ENCODE results near the gene TBC1D22A.
"Not testable (repeated sequence)": the region's sequence is repeated elsewhere in the genome, so short reads cannot be mapped to it uniquely, and the experiment has no call there.

TBC1D22A gene

DNA sequence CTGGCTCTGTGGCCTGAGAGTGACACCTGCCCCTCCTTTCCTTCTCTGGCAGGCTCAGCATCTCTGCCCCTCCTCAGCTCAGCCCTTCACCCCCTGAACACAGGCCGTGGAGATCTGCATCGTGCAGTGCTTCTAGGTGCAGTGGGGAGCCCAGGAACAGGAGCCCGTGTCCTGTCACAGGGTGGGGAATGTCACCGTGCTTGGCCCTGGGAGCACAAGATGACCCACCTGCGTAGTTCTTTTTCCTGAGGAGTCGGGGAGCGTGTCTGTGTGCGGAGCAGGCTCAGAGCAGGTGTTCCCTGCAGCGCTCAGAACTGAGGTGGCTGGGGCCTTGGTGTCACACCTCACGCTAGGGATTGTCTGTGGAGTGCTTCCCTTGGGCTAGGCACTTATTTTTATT, 10.6 kb downstream of the TBC1D22A start:
- DNase-seq (ENCODE audit: low read depth in 2 of 2), result no peak

DNA sequence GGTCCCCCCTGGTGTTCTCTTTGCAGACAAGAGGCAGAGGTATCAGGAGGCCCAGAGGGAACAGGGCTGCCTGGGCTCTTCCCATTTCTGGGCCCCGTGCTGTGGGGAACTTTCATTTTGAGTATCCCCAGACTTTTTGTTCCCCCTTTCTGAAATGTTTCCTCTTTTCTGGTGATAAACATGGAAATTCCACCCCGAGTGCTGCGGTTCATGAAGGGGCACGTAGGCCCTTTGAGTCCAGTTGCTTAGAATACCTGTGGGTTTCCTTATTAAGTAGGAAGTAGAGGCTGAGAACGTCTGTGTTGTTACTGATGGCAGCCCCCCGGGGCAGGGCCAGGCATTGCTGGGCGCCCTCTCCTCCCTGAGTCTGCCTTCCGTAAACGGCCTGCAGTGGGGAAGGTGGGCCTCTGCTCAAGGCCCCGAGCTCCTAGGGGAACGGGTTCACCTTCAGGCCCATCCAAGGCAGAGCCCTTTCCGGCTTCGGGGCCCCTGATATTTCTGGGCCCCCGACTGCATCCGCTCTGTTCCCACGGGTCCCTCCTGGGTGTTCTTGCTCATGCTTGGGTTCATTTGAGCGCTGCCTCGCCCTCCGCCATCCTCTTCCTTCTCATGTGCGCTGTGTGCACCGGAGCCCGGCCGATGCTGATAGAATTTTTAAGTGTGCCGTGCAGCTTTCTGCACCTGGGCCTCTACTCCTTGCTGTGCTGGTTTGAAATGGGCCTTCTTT, 12.0 kb downstream of the TBC1D22A start:
- no peak for DNase-seq (ENCODE audit: low read depth in 2 of 2)

DNA sequence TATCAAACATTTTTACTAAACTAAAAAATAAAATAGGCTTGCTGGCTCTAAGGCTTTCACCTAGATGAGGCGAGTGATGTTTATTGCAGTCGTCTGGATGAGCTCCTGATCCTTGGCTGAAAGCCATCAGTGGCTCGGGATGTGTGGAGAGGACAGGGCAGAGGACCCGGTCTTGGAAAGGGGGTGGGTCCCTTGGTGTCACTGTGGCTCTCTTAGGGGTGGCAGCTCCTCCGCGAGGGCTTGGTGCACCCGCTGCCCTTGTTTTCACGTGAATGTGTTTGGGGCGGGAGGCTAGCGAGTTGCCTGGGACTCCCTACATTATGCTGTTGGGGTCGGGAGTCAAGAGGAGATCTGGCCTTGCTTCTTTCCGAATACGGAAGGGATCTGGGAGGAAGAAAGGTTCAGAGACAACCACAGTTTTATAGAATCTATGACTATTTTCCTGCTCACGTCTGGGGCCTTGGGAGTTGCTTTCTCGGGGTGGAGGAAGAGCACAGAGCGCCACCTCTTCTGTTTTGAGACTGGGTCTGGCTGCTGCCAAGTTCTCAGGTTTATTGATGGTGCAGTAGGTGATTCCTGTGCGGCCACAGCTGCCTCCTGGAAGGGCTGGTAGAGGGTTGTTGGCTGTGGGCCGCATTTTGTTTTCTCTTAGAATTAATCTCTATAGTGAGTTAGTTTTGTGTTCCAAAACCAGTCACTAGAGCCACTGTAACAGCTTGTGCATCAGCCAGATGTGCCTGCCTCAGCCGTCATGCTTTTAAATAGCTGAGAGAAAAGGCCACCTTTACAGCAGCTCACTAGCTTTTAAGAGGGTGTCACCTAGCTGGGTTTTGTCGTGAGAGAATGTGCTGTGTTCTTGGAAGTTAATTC, 12.8 kb downstream of the TBC1D22A start:
- no peak for DNase-seq (ENCODE audit: low read depth in 2 of 2)

DNA sequence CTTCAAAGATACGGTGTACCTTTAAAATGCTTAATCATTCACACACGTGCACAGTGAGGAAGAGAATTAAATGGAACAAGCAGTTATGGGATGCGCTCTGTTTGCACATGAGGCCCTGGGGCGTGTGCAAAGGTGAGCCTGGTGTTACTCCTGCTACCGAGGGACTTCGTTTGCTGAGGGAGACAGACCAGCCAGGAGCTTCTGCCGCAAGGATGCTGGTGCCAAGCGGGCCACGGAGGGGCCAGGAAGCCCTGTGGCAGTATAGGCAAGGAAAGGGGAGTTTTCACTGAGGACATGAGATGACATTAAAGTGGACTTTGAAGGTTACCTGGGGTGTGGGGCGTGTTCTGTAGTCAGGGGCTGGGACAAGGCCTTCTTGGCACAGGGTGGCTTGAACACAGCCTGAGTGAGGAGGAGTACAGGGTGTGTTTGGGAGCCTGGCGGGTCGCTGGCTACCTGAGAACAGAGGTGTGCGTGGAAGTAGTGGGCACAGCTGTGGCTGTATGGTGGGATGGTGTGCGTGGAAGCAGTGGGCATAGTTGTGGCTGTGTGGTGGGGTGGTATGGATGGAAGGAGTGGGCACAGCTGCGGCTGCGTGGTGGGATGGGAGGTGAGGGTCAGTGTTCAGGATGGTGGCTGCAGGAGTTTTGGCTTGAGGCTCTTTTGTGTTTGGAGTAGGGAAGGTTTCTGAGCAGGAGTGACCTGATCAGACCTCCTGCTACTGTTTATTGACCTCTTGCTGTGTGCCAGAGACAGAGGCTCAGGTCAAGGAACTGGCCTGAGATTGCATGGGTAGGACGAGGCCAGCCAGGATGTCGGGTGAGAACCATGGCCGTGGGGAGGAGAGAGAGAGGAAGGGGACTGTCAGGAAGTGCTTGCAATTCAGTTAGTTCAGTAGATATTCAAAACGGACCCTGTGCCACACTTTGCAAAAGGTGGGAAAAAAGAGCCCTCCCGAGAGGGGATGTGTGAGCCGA, 13.7 kb downstream of the TBC1D22A start:
- DNase-seq (ENCODE audit: low read depth in 2 of 2), result no peak

DNA sequence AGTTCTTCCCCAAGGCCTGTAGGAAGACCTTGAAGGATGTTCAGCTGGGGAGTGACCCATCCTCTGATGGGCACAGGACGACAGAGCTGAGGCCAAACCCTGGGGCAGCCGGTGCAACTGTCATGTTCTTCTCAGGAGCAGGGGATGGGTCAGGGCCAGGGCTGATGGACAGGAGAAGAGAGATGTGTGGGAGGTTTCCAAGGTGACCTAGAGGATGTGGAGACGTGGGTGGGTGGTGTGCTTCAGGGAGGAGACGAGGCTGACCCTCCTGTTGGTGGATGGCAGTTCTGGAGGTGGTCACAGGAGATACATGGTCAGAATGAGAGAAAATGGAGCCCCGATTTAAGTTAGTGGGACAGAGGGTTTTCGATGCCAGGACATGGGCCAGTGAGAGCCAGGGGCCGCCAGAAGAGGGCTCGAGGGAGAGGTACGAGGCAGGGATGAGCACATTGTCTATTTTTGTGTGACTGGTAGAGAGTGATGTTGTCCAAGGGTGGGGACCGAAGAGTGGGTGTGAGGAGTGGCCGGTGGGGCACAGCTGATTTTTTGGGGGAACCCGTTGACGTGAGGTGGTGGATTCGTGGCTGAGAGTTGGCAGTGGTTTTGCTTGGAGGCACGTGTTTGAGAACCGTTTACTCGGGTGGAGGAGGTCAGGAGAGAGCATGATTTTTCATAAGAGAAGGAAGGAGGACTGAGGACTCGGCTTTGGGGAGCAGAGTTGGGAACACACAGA, 14.6 kb downstream of the TBC1D22A start:
- no peak for DNase-seq (ENCODE audit: low read depth in 2 of 2)

DNA sequence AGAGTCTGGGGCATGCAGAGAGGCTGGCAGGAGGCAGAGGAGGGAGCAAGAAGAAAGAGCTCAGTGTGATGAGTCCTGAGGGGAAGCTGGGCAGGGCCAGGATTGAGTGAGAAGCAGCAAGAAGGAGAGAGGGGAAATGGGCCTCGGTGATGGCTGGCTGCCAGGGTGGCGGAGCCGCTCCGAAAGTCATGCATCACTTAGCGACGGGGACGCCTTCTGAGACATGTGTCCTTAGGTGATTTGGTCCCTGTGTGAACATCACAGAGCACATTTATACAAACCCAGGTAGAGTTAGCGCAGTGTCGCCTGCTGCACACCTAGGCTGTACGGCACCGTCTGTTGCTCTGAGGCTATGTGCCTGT, 15.1 kb downstream of the TBC1D22A start:
- DNase-seq (ENCODE audit: low read depth in 2 of 2), result no peak

DNA sequence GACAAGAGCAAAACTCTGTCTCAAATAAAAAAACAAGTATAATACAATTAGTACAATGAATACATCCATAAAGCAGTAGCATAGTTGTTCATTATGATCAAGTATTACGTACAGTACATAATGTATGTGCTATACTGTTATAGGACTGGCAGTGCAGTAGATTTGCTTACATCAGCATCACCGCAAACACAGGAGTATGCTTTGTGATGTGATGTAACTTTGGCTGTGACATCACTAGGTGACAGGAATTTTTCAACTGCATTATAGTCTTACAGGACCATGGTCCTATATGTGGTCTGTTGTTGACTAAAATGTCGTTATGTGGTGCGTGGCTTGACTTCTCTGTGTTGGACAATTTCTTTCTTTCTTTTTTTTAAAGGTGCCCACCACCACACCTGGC, 16.6 kb downstream of the TBC1D22A start:
- no peak for DNase-seq (ENCODE audit: low read depth in 2 of 2)

DNA sequence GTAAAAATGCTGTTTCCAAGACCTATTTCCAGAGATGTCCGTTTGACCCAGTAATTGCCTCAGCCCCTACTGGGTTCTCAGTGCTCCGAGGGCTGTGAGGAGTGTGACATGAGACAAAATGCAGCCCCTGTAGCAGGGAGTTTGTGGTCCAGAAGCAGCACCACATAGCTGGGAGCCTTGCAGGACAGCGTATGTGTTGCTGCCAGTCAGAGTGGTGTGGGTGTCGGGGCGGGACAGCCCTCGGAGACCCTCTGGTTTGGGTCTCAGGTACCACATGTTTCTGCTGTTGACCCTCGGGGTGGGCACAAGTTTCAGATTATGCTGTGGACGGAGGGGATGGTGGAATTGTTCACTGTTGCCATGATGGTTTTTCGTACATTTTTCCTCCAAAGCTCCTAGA, 17.2 kb downstream of the TBC1D22A start:
- DNase-seq (ENCODE audit: low read depth in 2 of 2), result no peak

DNA sequence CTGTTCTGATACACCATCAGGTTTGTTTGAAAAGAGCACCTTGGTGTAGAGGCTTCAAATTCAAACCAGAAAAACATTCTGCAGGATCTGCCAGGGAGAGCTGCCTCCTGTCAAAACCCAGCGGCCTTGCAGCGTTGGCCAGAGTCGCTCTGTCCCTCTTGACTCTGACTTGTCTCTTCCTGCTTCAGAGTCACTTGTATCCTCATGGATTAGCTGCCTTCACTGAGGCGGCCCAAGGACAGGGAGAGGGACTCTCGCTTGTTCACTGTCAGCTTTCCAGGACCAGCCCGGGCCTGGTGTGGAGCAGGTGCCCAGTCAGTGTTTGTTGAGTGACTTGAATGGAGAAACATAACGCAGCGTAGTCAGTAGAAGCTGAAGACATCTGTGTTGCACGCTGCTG, 18.0 kb downstream of the TBC1D22A start:
- no peak for DNase-seq (ENCODE audit: low read depth in 2 of 2)

DNA sequence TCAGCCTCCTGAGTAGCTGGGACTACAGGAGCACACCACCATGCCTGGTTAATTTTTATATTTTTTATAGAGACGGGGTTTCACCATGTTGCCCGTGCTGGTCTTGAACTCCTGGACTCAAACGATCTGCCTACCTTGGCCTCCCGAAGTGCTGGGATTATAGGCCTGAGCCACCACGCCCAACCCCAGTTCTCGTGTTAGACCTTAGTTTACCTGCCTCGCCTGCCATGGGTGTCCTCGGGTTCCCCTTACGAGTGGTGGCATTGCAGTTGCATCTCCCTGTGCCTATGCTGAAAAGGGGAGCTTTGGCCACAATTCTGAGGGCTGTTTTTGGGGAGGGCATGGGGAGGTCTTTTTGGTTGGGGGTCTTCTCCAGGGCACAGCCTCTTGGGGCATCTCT, 18.8 kb downstream of the TBC1D22A start:
- DNase-seq (ENCODE audit: low read depth in 2 of 2), result no peak

DNA sequence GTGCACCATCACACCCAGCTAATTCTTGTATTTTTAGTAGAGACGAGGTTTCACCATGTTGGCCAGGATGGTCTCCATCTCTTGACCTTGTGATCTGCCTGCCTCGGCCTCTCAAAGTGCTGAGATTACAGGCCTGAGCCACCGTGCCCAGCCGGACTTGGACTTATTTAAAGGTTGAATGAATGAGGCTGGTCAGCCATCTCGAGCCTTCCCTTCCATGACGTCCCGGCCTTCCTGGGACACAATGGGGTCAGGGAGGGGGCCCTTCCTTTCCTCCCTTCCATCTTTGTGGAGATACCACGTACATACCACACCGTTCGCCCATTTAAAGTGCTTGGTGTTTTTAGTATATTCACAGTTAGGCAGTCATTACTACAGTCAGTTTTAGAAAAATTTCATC, 19.8 kb downstream of the TBC1D22A start:
- DNase-seq (ENCODE audit: low read depth in 2 of 2), result not testable (repeated sequence)

DNA sequence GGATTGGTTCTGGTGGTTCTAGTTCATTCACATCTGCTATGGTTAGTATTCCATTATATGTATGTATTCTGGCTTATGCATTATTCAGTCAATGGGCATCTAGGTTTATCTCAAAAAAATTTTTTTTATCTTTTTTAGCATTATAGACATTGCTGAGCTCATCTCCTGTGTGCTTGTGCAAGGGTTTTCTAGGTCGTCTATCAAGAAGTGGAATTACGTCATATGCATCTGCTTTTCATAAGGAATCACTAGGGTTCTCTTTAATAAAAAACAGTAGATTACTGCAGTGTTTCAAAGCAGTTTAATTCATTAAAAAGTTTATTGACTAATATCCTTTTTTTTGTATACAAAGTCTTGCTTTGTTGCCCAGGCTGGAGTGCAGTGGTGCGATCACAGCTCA, 21.3 kb downstream of the TBC1D22A start:
- DNase-seq (ENCODE audit: low read depth in 2 of 2), result no peak

DNA sequence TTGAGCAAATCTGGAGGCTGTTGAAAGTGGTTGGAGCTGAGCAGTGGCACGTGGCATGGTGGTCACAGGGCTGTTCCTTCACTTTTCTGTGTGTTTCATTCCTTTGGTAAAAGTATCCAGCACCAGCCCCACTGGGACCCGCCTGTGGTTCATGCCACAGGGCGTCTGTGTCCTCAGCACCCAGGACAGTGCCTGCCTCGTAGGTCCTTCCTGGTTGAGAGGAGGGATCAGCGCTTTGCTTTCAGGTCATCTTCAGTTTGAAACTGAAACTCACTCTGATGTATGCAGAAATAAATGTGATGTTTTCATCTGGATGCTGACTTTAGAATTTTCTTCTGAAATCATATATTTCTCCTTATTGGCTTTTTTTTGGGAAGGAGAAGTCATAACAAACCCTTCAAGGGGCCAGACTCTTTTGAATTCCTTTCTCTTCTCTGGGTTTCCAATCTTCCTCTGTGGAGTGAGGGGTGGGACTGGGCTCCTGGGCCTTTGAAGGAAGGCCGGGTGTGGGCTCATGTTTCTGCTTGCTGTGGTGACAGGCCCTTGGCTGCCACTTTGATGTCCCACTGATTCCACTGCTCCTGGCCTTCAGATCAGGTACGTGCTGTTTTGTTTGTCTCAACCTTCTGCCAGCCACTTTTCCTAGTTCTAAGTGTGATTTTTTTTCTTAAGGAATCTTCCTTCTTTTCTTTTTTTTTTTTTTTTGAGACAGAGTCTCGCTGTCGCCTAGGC, 26.2 kb downstream of the TBC1D22A start:
- no peak for DNase-seq (ENCODE audit: low read depth in 2 of 2)

DNA sequence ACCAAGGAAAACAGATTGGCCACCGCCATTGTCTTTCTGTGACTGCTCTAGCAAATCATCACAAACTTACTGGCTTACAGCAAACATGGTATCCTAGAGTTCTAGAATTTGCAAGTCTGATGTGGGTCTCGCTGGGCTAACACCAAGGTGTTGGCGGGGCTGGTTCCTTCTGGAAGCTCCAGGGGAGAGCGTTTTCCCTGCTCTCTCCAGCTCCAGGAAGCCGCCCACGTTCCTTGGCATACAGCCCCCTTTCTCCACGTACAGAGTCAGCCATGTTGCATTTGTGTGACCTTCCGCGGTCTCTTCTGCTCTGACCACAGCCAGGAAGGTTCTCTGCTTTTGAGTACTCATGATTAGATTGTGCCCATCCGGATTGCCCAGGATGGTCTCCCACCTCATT, 27.5 kb downstream of the TBC1D22A start:
- no peak for DNase-seq (ENCODE audit: low read depth in 2 of 2)

DNA sequence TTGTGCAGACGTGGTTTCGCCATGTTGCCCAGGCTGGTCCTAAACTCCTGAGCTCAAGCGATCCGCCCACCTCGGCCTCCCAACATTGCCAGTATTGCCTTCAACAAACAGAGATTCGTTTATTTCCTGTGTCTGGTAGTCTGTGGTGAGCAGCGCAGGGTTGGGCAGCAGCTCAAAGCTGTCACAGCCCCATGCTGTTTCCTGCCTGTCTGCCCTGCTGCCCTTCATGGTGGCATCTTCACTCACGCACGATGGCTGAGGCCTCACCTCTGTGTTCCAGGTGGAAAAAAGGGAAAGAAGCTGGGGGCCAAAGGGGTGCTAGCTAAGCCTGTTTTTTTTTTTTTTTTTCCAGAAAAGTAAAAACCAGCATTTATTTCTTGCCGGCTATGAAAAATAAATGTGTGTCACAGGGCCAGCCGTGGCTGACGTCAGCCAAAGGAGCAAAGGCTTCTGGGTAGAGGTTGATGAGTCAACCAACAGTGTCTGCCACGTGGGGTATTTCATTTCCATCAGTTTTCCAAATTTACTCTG, 28.8 kb downstream of the TBC1D22A start:
- DNase-seq (ENCODE audit: low read depth in 2 of 2), result peak; percentile 54 to 66

DNA sequence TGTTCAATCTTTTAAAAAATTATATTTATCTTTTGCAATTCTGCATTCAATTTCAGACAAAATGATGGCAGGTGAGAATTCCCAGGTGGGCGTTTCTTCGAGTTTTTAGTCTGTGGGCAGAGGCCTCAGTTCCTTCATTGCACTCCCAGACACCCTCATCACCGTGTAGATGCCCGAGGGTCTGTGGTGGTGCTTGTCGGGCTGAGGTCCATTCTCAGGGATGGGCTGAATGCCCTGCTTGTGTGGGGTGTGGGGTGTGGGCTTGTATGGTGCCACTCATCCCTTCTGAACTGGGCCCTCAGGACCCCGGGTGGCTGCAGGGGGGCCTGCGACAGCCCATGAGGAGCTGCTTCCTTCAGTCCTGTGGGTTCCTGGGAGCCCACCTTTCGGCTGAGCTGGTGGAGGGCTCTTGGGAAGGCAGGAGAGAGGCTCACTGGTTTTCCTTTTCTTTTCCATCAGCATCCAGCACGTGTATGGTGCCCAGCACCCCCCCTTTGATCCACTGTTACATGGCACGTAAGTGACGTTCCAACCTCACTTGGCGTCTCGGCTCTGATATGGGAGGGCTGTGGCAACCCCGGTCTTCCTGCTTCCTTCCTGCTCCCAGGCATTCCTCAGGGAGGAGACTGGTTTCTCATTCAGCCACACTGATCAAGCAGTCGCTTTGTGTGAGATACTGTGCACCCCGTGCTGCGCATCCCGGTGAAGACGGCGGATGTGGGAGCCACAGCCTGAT, 29.8 kb downstream of the TBC1D22A start:
- no peak for DNase-seq (ENCODE audit: low read depth in 2 of 2)

DNA sequence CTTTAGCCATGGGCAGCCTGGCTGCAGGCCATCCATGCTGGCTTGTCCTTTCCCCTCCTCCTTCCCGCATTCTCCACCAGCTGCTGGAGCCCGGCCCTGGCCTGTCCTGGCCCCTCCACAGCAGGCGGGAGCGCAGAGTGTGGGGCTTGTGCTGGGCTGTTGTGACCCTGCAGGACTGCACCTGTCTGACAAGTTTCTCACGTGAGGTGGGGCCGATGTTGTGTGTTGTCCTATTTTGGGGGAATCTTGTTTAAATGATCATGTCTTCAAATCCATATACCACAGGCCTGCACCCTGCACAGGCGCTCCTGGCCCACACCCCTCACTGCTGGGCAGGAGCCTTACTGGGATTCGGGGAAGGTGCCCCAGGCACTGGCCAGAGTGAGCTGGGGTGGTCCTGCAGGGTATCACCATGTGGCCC, 30.4 kb downstream of the TBC1D22A start:
- no peak for DNase-seq (ENCODE audit: low read depth in 2 of 2)

DNA sequence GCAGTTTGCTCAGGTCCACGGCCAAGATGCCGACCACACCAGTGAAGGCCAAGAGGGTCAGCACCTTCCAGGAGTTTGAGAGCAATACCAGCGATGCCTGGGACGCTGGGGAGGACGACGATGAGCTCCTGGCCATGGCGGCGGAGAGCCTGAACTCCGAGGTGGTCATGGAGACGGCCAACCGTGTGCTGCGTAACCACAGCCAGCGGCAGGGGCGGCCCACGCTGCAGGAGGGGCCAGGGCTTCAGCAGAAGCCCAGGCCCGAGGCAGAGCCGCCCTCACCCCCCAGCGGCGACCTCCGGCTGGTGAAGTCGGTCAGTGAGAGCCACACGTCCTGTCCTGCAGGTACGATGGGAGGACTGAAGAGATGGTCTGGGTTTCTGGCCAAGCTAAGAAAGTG, 31.0 kb downstream of the TBC1D22A start:
- DNase-seq (ENCODE audit: low read depth in 2 of 2), result no peak

DNA sequence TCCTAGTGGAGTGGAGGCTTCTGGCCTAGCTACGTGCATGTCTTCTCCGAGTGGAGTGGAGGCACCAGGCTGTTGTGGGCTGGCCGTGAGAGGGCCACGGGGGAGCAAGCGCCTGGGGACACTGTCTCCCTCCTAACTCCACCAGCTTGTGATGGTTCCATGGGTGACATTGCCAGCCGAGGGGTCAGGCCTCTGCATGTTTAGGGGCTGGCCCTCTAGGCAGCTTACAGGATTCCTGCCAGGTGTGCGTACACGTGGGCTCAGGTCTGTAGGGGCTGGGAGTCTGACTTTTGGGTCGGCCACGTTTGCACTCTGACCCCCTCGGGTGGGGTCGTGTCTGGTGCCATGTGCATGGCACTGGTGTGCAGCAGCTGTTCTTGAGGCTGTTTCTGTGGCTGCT, 31.6 kb downstream of the TBC1D22A start:
- DNase-seq (ENCODE audit: low read depth in 2 of 2), result no peak

DNA sequence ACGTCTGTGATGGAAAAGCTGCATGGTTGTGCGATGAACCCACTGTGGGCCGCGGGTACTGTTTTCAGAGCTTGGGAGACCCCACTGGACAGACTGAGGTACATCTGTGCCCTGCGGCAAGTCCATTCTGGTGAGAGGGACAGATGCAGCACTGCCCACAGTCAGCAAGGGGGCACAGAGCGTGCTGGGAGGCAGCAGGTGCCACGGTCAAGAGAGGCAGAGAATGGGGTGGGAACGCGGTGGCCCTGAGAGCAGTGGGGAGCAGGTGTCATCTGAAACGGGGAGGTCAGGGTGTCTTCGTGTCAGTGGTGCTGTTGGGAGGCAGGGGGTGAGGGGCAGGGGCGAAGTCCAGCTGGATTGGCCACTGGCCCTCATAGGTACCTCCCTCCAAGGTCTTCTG, 32.0 kb downstream of the TBC1D22A start:
- no peak for DNase-seq (ENCODE audit: low read depth in 2 of 2)

Data from stimulated activated CD8-positive, alpha-beta memory T cell treated with anti-CD3 and anti-CD28 coated beads, Interleukin-15, amount 100 ng/mL, for 48 hours (primary cell).